ENCODE data around the gene KRTAP3-3. TPM values are rescaled to one million over a fixed set of nuclear protein-coding genes. Genes with fewer than 3 reads are reported as not detected.

The KRTAP3-3 gene
- total and polyA plus RNA-seq, 5 donors from 2014 or later = not detected

DNA sequence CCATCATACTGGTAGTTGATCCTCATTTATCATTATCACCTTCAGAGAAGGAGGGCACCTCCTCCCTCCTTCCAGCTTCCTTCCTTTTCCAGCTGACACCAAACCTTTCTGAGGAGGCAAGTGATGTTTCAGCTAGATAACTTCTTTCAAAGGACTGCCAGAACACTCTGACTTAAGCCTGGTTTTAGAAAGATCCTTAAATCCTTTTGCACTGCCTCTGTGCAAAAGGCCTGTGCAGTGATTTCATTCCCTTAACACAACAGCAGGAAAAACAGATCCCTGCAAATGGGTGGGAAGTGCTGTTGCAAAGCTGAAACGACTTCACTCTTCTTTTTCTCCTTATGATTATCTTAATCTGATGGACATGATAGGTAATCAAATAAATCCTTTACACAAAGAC is 49.4 kb downstream of the KRTAP3-3 start:
- peaks cover 44% of the 10 kb centered on the region for H3K27me3 Mint-ChIP-seq
- H3K4me1 Mint-ChIP-seq = peaks cover 0 to 1% (median 0%) of the 10 kb centered on the region in 4 donors
- no peak for DNase-seq

More for the DNA sequence above, 49.4 kb downstream of the KRTAP3-3 start:
- ATAC-seq (ENCODE audit: low read depth in 2 of 2) = no peak
- peaks cover 0 to 1% (median 0%) of the 10 kb centered on the region in 7 donors for H3K9me3 Mint-ChIP-seq
- Histone ChIP-seq H3K36me3 (ENCODE audit: control insufficient read depth, insufficient read depth, low read length) (no peaks in the 10 kb centered on the region), H3K4me1 (ENCODE audit: control insufficient read depth, insufficient read depth, low read length, poor library complexity, severe bottlenecking) (no peaks in the 10 kb centered on the region), H3K27me3 (ENCODE audit: control insufficient read depth, insufficient read depth, low read length) (peaks cover 25% of the 10 kb centered on the region), H3K4me3 (ENCODE audit: low read depth, low read length) (no peak overlapping the region), H3K9me3 (ENCODE audit: control insufficient read depth in 2 of 2, low read length in 2 of 2) (no peaks in the 10 kb centered on the region), H3K27ac (ENCODE audit: insufficient read depth, low read length, poor library complexity, severe bottlenecking) (no peak overlapping the region)
- no peak overlapping the region for H3K4me3 Mint-ChIP-seq
- no peaks in the 10 kb centered on the region for H3K36me3 Mint-ChIP-seq
- H3K27ac Mint-ChIP-seq = no peak overlapping the region

Other genes starting within 250 kb of the KRTAP3-3 start
Only the 30 nearest of the 36 such genes appear.
- gene KRT28, start 194.2 kb downstream of the KRTAP3-3 start, total RNA-seq = not detected
- not detected for gene KRT28, start 194.2 kb downstream of the KRTAP3-3 start, polyA plus RNA-seq
- gene KRT10, start 171.6 kb downstream of the KRTAP3-3 start, total RNA-seq = 28.1 TPM
- gene KRT10, start 171.6 kb downstream of the KRTAP3-3 start, polyA plus RNA-seq = 100 to 1,000 TPM; 125 to 172 (median 148) TPM
- gene KRT12, start 126.9 kb downstream of the KRTAP3-3 start, total RNA-seq = not detected
- gene KRT12, start 126.9 kb downstream of the KRTAP3-3 start, polyA plus RNA-seq = not detected
- not detected for gene KRT20, start 108.9 kb downstream of the KRTAP3-3 start, total RNA-seq
- not detected for gene KRT20, start 108.9 kb downstream of the KRTAP3-3 start, polyA plus RNA-seq
- gene KRT23, start 56.5 kb downstream of the KRTAP3-3 start, total RNA-seq = not detected
- gene KRT23, start 56.5 kb downstream of the KRTAP3-3 start, polyA plus RNA-seq = not detected
- not detected for gene KRT39, start 27.2 kb downstream of the KRTAP3-3 start, total RNA-seq
- gene KRT39, start 27.2 kb downstream of the KRTAP3-3 start, polyA plus RNA-seq = not detected
- not detected for gene KRT40, start 9.8 kb downstream of the KRTAP3-3 start, total RNA-seq
- not detected for gene KRT40, start 9.8 kb downstream of the KRTAP3-3 start, polyA plus RNA-seq
- not detected for gene KRTAP3-2, start 5.7 kb upstream of the KRTAP3-3 start, total RNA-seq
- gene KRTAP3-2, start 5.7 kb upstream of the KRTAP3-3 start, polyA plus RNA-seq = not detected
- not detected for gene KRTAP3-1, start 15.0 kb upstream of the KRTAP3-3 start, total RNA-seq
- not detected for gene KRTAP3-1, start 15.0 kb upstream of the KRTAP3-3 start, polyA plus RNA-seq
- gene KRTAP1-5, start 33.0 kb upstream of the KRTAP3-3 start, total RNA-seq = not detected
- gene KRTAP1-5, start 33.0 kb upstream of the KRTAP3-3 start, polyA plus RNA-seq = not detected
- not detected for gene KRTAP1-4, start 36.0 kb upstream of the KRTAP3-3 start, total RNA-seq
- not detected for gene KRTAP1-4, start 36.0 kb upstream of the KRTAP3-3 start, polyA plus RNA-seq
- not detected for gene KRTAP1-3, start 40.7 kb upstream of the KRTAP3-3 start, total RNA-seq
- not detected for gene KRTAP1-3, start 40.7 kb upstream of the KRTAP3-3 start, polyA plus RNA-seq
- gene KRTAP1-1, start 47.3 kb upstream of the KRTAP3-3 start, total RNA-seq = not detected
- not detected for gene KRTAP1-1, start 47.3 kb upstream of the KRTAP3-3 start, polyA plus RNA-seq
- gene KRTAP2-1, start 53.2 kb upstream of the KRTAP3-3 start, total RNA-seq = not detected
- gene KRTAP2-1, start 53.2 kb upstream of the KRTAP3-3 start, polyA plus RNA-seq = not detected
- gene KRTAP2-2, start 61.1 kb upstream of the KRTAP3-3 start, total RNA-seq = not detected
- gene KRTAP2-2, start 61.1 kb upstream of the KRTAP3-3 start, polyA plus RNA-seq = not detected
- gene KRTAP2-3, start 66.0 kb upstream of the KRTAP3-3 start, total RNA-seq = not detected
- not detected for gene KRTAP2-3, start 66.0 kb upstream of the KRTAP3-3 start, polyA plus RNA-seq
- not detected for gene KRTAP2-4, start 71.7 kb upstream of the KRTAP3-3 start, total RNA-seq
- not detected for gene KRTAP2-4, start 71.7 kb upstream of the KRTAP3-3 start, polyA plus RNA-seq
- not detected for gene KRTAP4-7, start 90.0 kb upstream of the KRTAP3-3 start, total RNA-seq
- gene KRTAP4-7, start 90.0 kb upstream of the KRTAP3-3 start, polyA plus RNA-seq = not detected
- gene KRTAP4-8, start 104.0 kb upstream of the KRTAP3-3 start, total RNA-seq = not detected
- not detected for gene KRTAP4-8, start 104.0 kb upstream of the KRTAP3-3 start, polyA plus RNA-seq
- not detected for gene KRTAP4-16, start 108.0 kb upstream of the KRTAP3-3 start, total RNA-seq
- not detected for gene KRTAP4-16, start 108.0 kb upstream of the KRTAP3-3 start, polyA plus RNA-seq
- not detected for gene KRTAP4-9, start 111.2 kb upstream of the KRTAP3-3 start, total RNA-seq
- gene KRTAP4-9, start 111.2 kb upstream of the KRTAP3-3 start, polyA plus RNA-seq = not detected
- not detected for gene KRTAP4-11, start 124.2 kb upstream of the KRTAP3-3 start, total RNA-seq
- not detected for gene KRTAP4-11, start 124.2 kb upstream of the KRTAP3-3 start, polyA plus RNA-seq
- not detected for gene KRTAP4-12, start 130.0 kb upstream of the KRTAP3-3 start, total RNA-seq
- not detected for gene KRTAP4-12, start 130.0 kb upstream of the KRTAP3-3 start, polyA plus RNA-seq
- not detected for gene KRTAP4-6, start 146.4 kb upstream of the KRTAP3-3 start, total RNA-seq
- not detected for gene KRTAP4-6, start 146.4 kb upstream of the KRTAP3-3 start, polyA plus RNA-seq
- not detected for gene KRTAP4-5, start 155.7 kb upstream of the KRTAP3-3 start, total RNA-seq
- not detected for gene KRTAP4-5, start 155.7 kb upstream of the KRTAP3-3 start, polyA plus RNA-seq
- gene KRTAP4-4, start 166.6 kb upstream of the KRTAP3-3 start, total RNA-seq = not detected
- not detected for gene KRTAP4-4, start 166.6 kb upstream of the KRTAP3-3 start, polyA plus RNA-seq
- gene KRTAP4-3, start 174.1 kb upstream of the KRTAP3-3 start, total RNA-seq = not detected
- gene KRTAP4-3, start 174.1 kb upstream of the KRTAP3-3 start, polyA plus RNA-seq = not detected
- gene KRTAP4-2, start 184.1 kb upstream of the KRTAP3-3 start, total RNA-seq = not detected
- not detected for gene KRTAP4-2, start 184.1 kb upstream of the KRTAP3-3 start, polyA plus RNA-seq
- gene KRTAP4-1, start 190.7 kb upstream of the KRTAP3-3 start, total RNA-seq = not detected
- not detected for gene KRTAP4-1, start 190.7 kb upstream of the KRTAP3-3 start, polyA plus RNA-seq
- gene KRTAP9-1, start 195.7 kb upstream of the KRTAP3-3 start, total RNA-seq = not detected
- not detected for gene KRTAP9-1, start 195.7 kb upstream of the KRTAP3-3 start, polyA plus RNA-seq